ENCODE data around the gene ASTN2.

DNA sequence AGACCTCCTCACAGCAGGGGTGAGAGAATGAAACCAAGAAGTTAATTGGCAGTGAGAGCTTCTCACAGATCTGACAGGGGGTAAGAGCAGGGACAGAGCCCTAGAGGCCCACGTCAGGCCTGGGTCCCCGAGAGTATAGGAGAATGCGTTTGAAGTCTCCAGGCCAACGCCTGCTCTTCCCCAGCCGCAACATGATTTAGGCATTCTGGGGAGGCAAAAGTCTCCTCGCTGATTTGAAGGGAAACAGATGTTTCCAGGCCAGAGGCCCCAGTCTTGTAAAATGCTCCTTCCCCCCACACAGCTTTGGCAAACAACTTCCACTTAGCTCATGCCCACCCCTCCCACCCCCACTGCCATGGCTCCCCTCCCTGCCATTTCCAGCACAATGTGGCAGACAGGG is 966.9 kb downstream of the ASTN2 start:
- TF ChIP-seq CTCF (IDR thresholded peaks at IDR 0.05; ENCODE audit: extremely low read depth in 1 of 2, insufficient read depth in 1 of 2, low read depth in 1 of 2, low read length in 2 of 2) (no peak), POLR2A (IDR thresholded peaks at IDR 0.05; ENCODE audit: low read depth, low read length) (no peak), JUN (IDR thresholded peaks at IDR 0.05; ENCODE audit: borderline replicate concordance, insufficient read depth, insufficient read length, low read depth) (no peak), POLR2AphosphoS5 (IDR thresholded peaks at IDR 0.05; ENCODE audit: insufficient read depth, low read depth, low read length) (no peak), FOS (IDR thresholded peaks at IDR 0.05; ENCODE audit: borderline replicate concordance, insufficient read depth, low read length) (no peak)

Measured in endothelial cell of umbilical vein (primary cell).